ENCODE measurements around the gene OGDH.

- TF ChIP-seq CTCF (conservative IDR thresholded peaks at IDR 0.05; ENCODE audit: low read depth, low read length) (no peak), ELK1 (IDR thresholded peaks at IDR 0.05; ENCODE audit: borderline replicate concordance, low read depth, low read length) (no peak), CHD1 (IDR thresholded peaks at IDR 0.05; ENCODE audit: low read depth, low read length) (no peak), RAD21 (IDR thresholded peaks at IDR 0.05; ENCODE audit: low read length) (no peak), POLR2A (IDR thresholded peaks at IDR 0.05; ENCODE audit: low read depth, low read length) (no peak), FOS (IDR thresholded peaks at IDR 0.05; ENCODE audit: low read depth, low read length) (no peak)
Measured at GRCh38 chr7:44643206-44643605, 36.8 kb downstream of the OGDH start.

Data from IMR-90 (cell line).